ENCODE results near the gene DMD.
"Not testable (repeated sequence)": the region's sequence is repeated elsewhere in the genome, so short reads cannot be mapped to it uniquely, and the experiment has no call there.

The DMD gene

GRCh38 chrX:33149580-33149979 lies 61.8 kb downstream of the DMD start:
- DNase-seq, result no peak

GRCh38 chrX:33149085-33149484 lies 62.3 kb downstream of the DMD start:
- no peak for DNase-seq

- no peak for DNase-seq
Measured at GRCh38 chrX:33142331-33142730, 69.0 kb downstream of the DMD start.

- no peak for DNase-seq
Measured at GRCh38 chrX:33138677-33139249, 72.6 kb downstream of the DMD start.

GRCh38 chrX:33134164-33134563 lies 77.2 kb downstream of the DMD start:
- DNase-seq, result no peak

GRCh38 chrX:33133320-33133719 lies 78.0 kb downstream of the DMD start:
- no peak for DNase-seq

GRCh38 chrX:33132569-33132968 lies 78.8 kb downstream of the DMD start:
- no peak for DNase-seq

- DNase-seq, result no peak
Measured at GRCh38 chrX:33129607-33130006, 81.7 kb downstream of the DMD start.

- no peak for DNase-seq
Measured at GRCh38 chrX:33128048-33128805, 83.1 kb downstream of the DMD start.

GRCh38 chrX:33126469-33126868 lies 84.9 kb downstream of the DMD start:
- no peak for DNase-seq

GRCh38 chrX:33109858-33110257 lies 101.5 kb downstream of the DMD start:
- no peak for DNase-seq

GRCh38 chrX:33106737-33107136 lies 104.6 kb downstream of the DMD start:
- no peak for DNase-seq

GRCh38 chrX:33095079-33095478 lies 116.3 kb downstream of the DMD start:
- DNase-seq, result no peak

GRCh38 chrX:33087411-33087810 lies 123.9 kb downstream of the DMD start:
- DNase-seq, result no peak

- DNase-seq, result no peak
Measured at GRCh38 chrX:33086886-33087285, 124.5 kb downstream of the DMD start.

- DNase-seq, result no peak
Measured at GRCh38 chrX:33082371-33082770, 129.0 kb downstream of the DMD start.

GRCh38 chrX:33078273-33078672 lies 133.1 kb downstream of the DMD start:
- DNase-seq, result no peak

GRCh38 chrX:33073660-33074059 lies 137.7 kb downstream of the DMD start:
- DNase-seq, result not testable (repeated sequence)

- DNase-seq, result no peak
Measured at GRCh38 chrX:33065415-33065814, 145.9 kb downstream of the DMD start.

GRCh38 chrX:33062041-33062440 lies 149.3 kb downstream of the DMD start:
- DNase-seq, result no peak

- no peak for DNase-seq
Measured at GRCh38 chrX:33053001-33053400, 158.3 kb downstream of the DMD start.

GRCh38 chrX:33045882-33046281 lies 165.5 kb downstream of the DMD start:
- DNase-seq, result no peak

- no peak for DNase-seq
Measured at GRCh38 chrX:33045245-33045644, 166.1 kb downstream of the DMD start.

GRCh38 chrX:33041141-33041540 lies 170.2 kb downstream of the DMD start:
- DNase-seq, result no peak

- no peak for DNase-seq
Measured at GRCh38 chrX:33032700-33033099, 178.6 kb downstream of the DMD start.

Data from activated CD4-positive, alpha-beta T cell treated with anti-CD3 and anti-CD28 coated beads for 48 hours (primary cell).